ENCODE results near the gene ABHD17C. TPM values are rescaled to one million over a fixed set of nuclear protein-coding genes. Genes with fewer than 3 reads are reported as not detected.

Gene ABHD17C
- total and polyA plus RNA-seq, 2 experiments from 2014 or later = 2.1 to 8.3 TPM

GRCh38 chr15:80679804-80680175 lies 15.3 kb upstream of the ABHD17C start:
- H3K4me2 ChIP-seq (ENCODE audit: unreplicated experiment) = no peak overlapping the region
- WGBS, 2 experiments (ENCODE audit: low coverage in 1 of 2, low lambda C conversion rate in 2 of 2, missing lambda C conversion rate in 2 of 2) = 52 to 60% methylated on average over 2 of the region's 2 CpGs
- H3F3A ChIP-seq (ENCODE audit: insufficient read depth) = no peaks in the 10 kb centered on the region
- no peaks in the 10 kb centered on the region for H3K36me3 ChIP-seq (ENCODE audit: low read depth)
- in situ Hi-C loops (cut with MboI) = no loop called here
- TF ChIP-seq EZH2 (IDR thresholded peaks at IDR 0.05; ENCODE audit: insufficient read depth, poor library complexity, severe bottlenecking) (no peak), EZH2phosphoT487 (IDR thresholded peaks at IDR 0.05; ENCODE audit: insufficient read depth, low read depth) (no peak)
- H3K9me3 ChIP-seq (ENCODE audit: low read depth) = no peaks in the 10 kb centered on the region
- no peak overlapping the region for H3K9ac ChIP-seq
- no peak overlapping the region for H3K4me3 ChIP-seq
- H3K9me2 ChIP-seq (ENCODE audit: insufficient read depth) = no peaks in the 10 kb centered on the region
- no peak overlapping the region for H3K27ac ChIP-seq
- H2AFZ ChIP-seq = no peak overlapping the region
- DNase-seq = no peak
- H3K27me3 ChIP-seq (replicated peaks; ENCODE audit: insufficient read depth) = no peaks in the 10 kb centered on the region
- no peaks in the 10 kb centered on the region for H3K79me2 ChIP-seq (ENCODE audit: insufficient read depth)
- H4K20me1 ChIP-seq (ENCODE audit: insufficient read depth) = no peaks in the 10 kb centered on the region
- H3K4me1 ChIP-seq (ENCODE audit: insufficient read depth) = no peaks in the 10 kb centered on the region

- no peak overlapping the region for H3K9ac ChIP-seq
- H3K27ac ChIP-seq = no peak overlapping the region
- no peaks in the 10 kb centered on the region for H3K79me2 ChIP-seq (ENCODE audit: insufficient read depth)
- H3F3A ChIP-seq (ENCODE audit: insufficient read depth) = no peaks in the 10 kb centered on the region
- H3K9me2 ChIP-seq (ENCODE audit: insufficient read depth) = no peaks in the 10 kb centered on the region
- no peak overlapping the region for H2AFZ ChIP-seq
- no peaks in the 10 kb centered on the region for H3K9me3 ChIP-seq (ENCODE audit: low read depth)
- in situ Hi-C loops (cut with MboI) = no loop called here
- no peak for DNase-seq
- 61 to 66% methylated on average over 4 of the region's 4 CpGs for WGBS, 2 experiments (ENCODE audit: low coverage in 1 of 2, low lambda C conversion rate in 2 of 2, missing lambda C conversion rate in 2 of 2)
- no peak for TF ChIP-seq EZH2phosphoT487 (IDR thresholded peaks at IDR 0.05; ENCODE audit: insufficient read depth, low read depth)
- TF ChIP-seq EZH2 (IDR thresholded peaks at IDR 0.05; ENCODE audit: insufficient read depth, poor library complexity, severe bottlenecking) = no peak
- no peaks in the 10 kb centered on the region for H3K27me3 ChIP-seq (replicated peaks; ENCODE audit: insufficient read depth)
- H3K36me3 ChIP-seq (ENCODE audit: low read depth) = no peaks in the 10 kb centered on the region
- H3K4me3 ChIP-seq = no peak overlapping the region
- H3K4me1 ChIP-seq (ENCODE audit: insufficient read depth) = no peaks in the 10 kb centered on the region
- no peaks in the 10 kb centered on the region for H4K20me1 ChIP-seq (ENCODE audit: insufficient read depth)
- H3K4me2 ChIP-seq (ENCODE audit: unreplicated experiment) = no peak overlapping the region
Observed at GRCh38 chr15:80682201-80682600, 12.9 kb upstream of the ABHD17C start.

- no peak overlapping the region for H3K27ac ChIP-seq
- H3K79me2 ChIP-seq (ENCODE audit: insufficient read depth) = no peaks in the 10 kb centered on the region
- H3K9me3 ChIP-seq (ENCODE audit: low read depth) = no peaks in the 10 kb centered on the region
- no peak for DNase-seq
- in situ Hi-C loops (cut with MboI) = no loop called here
- no peak overlapping the region for H3K4me2 ChIP-seq (ENCODE audit: unreplicated experiment)
- H3K4me1 ChIP-seq (ENCODE audit: insufficient read depth) = no peaks in the 10 kb centered on the region
- no peaks in the 10 kb centered on the region for H3K9me2 ChIP-seq (ENCODE audit: insufficient read depth)
- no peaks in the 10 kb centered on the region for H3F3A ChIP-seq (ENCODE audit: insufficient read depth)
- H3K4me3 ChIP-seq = no peak overlapping the region
- no peaks in the 10 kb centered on the region for H3K36me3 ChIP-seq (ENCODE audit: low read depth)
- no peaks in the 10 kb centered on the region for H3K27me3 ChIP-seq (replicated peaks; ENCODE audit: insufficient read depth)
- no peak overlapping the region for H3K9ac ChIP-seq
- TF ChIP-seq EZH2 (IDR thresholded peaks at IDR 0.05; ENCODE audit: insufficient read depth, poor library complexity, severe bottlenecking) = no peak
- no peak for TF ChIP-seq EZH2phosphoT487 (IDR thresholded peaks at IDR 0.05; ENCODE audit: insufficient read depth, low read depth)
- no peak overlapping the region for H2AFZ ChIP-seq
- H4K20me1 ChIP-seq (ENCODE audit: insufficient read depth) = no peaks in the 10 kb centered on the region
Observed at GRCh38 chr15:80684697-80685096, 10.4 kb upstream of the ABHD17C start.

GRCh38 chr15:80685628-80686027 lies 9.5 kb upstream of the ABHD17C start:
- no peak overlapping the region for H3K4me2 ChIP-seq (ENCODE audit: unreplicated experiment)
- H3K27ac ChIP-seq = no peak overlapping the region
- TF ChIP-seq EZH2 (IDR thresholded peaks at IDR 0.05; ENCODE audit: insufficient read depth, poor library complexity, severe bottlenecking) (no peak), EZH2phosphoT487 (IDR thresholded peaks at IDR 0.05; ENCODE audit: insufficient read depth, low read depth) (no peak)
- H3K27me3 ChIP-seq (replicated peaks; ENCODE audit: insufficient read depth) = no peaks in the 10 kb centered on the region
- H3K36me3 ChIP-seq (ENCODE audit: low read depth) = no peaks in the 10 kb centered on the region
- H3K9me2 ChIP-seq (ENCODE audit: insufficient read depth) = no peaks in the 10 kb centered on the region
- H3K4me3 ChIP-seq = no peak overlapping the region
- WGBS, 2 experiments (ENCODE audit: low coverage in 1 of 2, low lambda C conversion rate in 2 of 2, missing lambda C conversion rate in 2 of 2) = 79 to 82% methylated on average over 1 of the region's 1 CpG
- no peak for DNase-seq
- no peaks in the 10 kb centered on the region for H4K20me1 ChIP-seq (ENCODE audit: insufficient read depth)
- H3K4me1 ChIP-seq (ENCODE audit: insufficient read depth) = no peaks in the 10 kb centered on the region
- no peaks in the 10 kb centered on the region for H3F3A ChIP-seq (ENCODE audit: insufficient read depth)
- H2AFZ ChIP-seq = no peak overlapping the region
- no peaks in the 10 kb centered on the region for H3K9me3 ChIP-seq (ENCODE audit: low read depth)
- no peak overlapping the region for H3K9ac ChIP-seq
- H3K79me2 ChIP-seq (ENCODE audit: insufficient read depth) = no peaks in the 10 kb centered on the region
- in situ Hi-C loops (cut with MboI) = no loop called here

- Histone ChIP-seq H3K27me3 (replicated peaks; ENCODE audit: insufficient read depth) (no peaks in the 10 kb centered on the region), H2AFZ (no peak overlapping the region), H3K9ac (no peak overlapping the region), H3K36me3 (ENCODE audit: low read depth) (no peaks in the 10 kb centered on the region), H4K20me1 (ENCODE audit: insufficient read depth) (no peaks in the 10 kb centered on the region), H3F3A (ENCODE audit: insufficient read depth) (0 out of 2 replicates have a peak, but pooled peaks cover 5% of the 10 kb centered on the region), H3K4me1 (ENCODE audit: insufficient read depth) (peaks cover 5% of the 10 kb centered on the region; the same call in 1 of the 2 replicates), H3K4me2 (ENCODE audit: unreplicated experiment) (no peak overlapping the region), H3K9me3 (ENCODE audit: low read depth) (no peaks in the 10 kb centered on the region), H3K79me2 (ENCODE audit: insufficient read depth) (no peaks in the 10 kb centered on the region), H3K9me2 (ENCODE audit: insufficient read depth) (no peaks in the 10 kb centered on the region), H3K4me3 (no peak overlapping the region), H3K27ac (no peak overlapping the region)
- TF ChIP-seq EZH2phosphoT487 (IDR thresholded peaks at IDR 0.05; ENCODE audit: insufficient read depth, low read depth) = no peak
- no peak for DNase-seq
- in situ Hi-C loops (cut with MboI) = no loop called here
Observed at GRCh38 chr15:80689294-80689693, 5.8 kb upstream of the ABHD17C start.

Measured in GM23248 (cell line).